22Rv1 (cell line): ENCODE results near the gene MGAT5.

ENCODE experiments used
- ZFX ChIP-seq: fragments of 450-650 bp; IDR thresholded peaks from 2 replicates; pipeline ENCODE4 v1.6.1; 2017; ENCODE audit warnings: antibody characterized with exemption, borderline replicate concordance
- TF ChIP-seq, protein P1 (sequence below): fragments of 450-650 bp; IDR thresholded peaks from 2 replicates; pipeline ENCODE4 v1.5.1; 2017; ENCODE audit warnings: mild to moderate bottlenecking

DNA sequence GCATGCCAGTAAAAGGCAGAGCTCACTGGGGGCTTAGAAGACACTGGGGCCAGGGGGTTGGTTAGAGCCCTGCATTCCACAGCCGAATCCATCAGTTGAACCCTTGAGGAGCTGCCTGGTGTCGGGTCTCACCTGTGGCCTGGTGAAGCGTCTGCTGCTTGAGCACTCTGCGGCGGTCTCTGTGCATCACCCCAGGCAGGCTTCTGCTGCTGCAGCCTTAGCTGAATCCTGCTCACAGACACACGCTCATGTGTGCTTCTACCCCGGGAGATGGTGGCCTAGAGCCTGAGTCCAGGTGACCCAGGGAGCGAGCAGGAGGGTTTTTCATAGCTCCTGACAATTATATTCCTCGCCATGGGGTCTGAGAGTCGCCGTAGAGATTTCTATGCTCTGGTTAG lies 192.1 kb downstream of the MGAT5 start:
- TF ChIP-seq, protein P1, sequence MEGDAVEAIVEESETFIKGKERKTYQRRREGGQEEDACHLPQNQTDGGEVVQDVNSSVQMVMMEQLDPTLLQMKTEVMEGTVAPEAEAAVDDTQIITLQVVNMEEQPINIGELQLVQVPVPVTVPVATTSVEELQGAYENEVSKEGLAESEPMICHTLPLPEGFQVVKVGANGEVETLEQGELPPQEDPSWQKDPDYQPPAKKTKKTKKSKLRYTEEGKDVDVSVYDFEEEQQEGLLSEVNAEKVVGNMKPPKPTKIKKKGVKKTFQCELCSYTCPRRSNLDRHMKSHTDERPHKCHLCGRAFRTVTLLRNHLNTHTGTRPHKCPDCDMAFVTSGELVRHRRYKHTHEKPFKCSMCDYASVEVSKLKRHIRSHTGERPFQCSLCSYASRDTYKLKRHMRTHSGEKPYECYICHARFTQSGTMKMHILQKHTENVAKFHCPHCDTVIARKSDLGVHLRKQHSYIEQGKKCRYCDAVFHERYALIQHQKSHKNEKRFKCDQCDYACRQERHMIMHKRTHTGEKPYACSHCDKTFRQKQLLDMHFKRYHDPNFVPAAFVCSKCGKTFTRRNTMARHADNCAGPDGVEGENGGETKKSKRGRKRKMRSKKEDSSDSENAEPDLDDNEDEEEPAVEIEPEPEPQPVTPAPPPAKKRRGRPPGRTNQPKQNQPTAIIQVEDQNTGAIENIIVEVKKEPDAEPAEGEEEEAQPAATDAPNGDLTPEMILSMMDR: no peak
- no peak for TF ChIP-seq ZFX
